Measurements from ENCODE around the gene ABL2. TPM values are rescaled to one million over a fixed set of nuclear protein-coding genes. Genes with fewer than 3 reads are reported as not detected.

The ABL2 gene
- total RNA-seq, 2 donors from 2014 or later: 20.2 to 28.0 TPM

DNA sequence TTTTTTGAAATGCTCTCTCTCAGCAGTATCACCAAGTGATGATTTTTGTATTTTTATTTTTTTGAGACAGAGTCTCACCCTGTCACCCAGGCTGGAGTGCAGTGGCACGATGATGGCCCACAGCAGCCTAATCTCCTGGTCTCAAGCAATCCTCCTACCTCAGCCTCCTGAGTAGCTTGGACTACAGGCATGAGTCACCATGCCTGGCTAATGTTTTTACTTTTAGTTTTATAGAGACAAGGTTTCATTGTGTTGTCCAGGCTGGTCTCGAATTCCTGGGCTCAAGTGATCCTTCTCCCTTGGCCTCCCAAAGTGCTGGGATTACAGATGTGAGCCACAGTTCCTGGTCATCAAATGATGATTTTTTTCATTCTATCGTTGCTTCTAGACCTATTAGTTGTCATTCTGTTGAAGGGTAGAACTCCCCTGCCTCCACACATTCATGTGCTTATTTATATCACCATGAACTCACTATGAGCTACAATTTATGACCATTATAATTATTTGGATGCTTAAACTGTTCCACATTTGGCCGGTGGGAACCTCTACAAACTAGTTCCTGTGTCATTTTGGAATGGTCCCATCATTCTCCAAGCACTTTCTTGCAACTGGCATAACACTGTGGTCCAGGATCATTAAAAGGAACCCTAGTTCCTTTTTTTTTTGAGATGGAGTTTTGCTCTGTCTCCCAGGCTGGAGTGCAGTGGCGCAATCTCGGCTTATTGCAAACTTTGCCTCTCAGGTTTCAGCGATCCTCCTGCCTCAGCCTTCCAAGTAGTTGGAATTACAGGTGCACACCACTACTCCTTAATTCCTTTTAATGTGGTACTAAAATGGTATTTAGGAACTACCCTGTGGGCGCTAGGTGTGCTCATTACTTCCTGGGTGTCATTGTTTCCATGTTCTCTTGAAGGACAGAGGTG lies 167.9 kb downstream of the ABL2 start:
- Histone ChIP-seq H3K4me3 (ENCODE audit: low read length) (no peak overlapping the region), H3K4me1 (ENCODE audit: control insufficient read depth, insufficient read depth, low read length) (no peaks in the 10 kb centered on the region), H3K27me3 (ENCODE audit: control insufficient read depth, insufficient read depth, low read length, poor library complexity, severe bottlenecking) (no peaks in the 10 kb centered on the region), H3K36me3 (ENCODE audit: control insufficient read depth, insufficient read depth, low read length) (peaks cover 53% of the 10 kb centered on the region), H3K27ac (ENCODE audit: low read depth, low read length) (no peak overlapping the region), H3K9me3 (ENCODE audit: control insufficient read depth, low read length) (peaks cover 5% of the 10 kb centered on the region), H3K9ac (ENCODE audit: extremely low read depth, low read length, poor library complexity, severe bottlenecking) (no peak overlapping the region)
- Mint-ChIP-seq H3K9me3 (peaks cover 4% of the 10 kb centered on the region), H3K4me1 (no peaks in the 10 kb centered on the region), H3K27me3 (ENCODE audit: insufficient read depth) (no peaks in the 10 kb centered on the region), H3K27ac (no peak overlapping the region), H3K4me3 (no peak overlapping the region), H3K36me3 (ENCODE audit: low read depth) (peaks cover 58% of the 10 kb centered on the region)
- WGBS, 2 experiments (ENCODE audit: insufficient coverage in 1 of 2, insufficient read length in 1 of 2): 94 to 98% methylated on average over 3 to 8 of the region's 8 CpGs
- DNase-seq: no peak
- TF ChIP-seq, protein P1, sequence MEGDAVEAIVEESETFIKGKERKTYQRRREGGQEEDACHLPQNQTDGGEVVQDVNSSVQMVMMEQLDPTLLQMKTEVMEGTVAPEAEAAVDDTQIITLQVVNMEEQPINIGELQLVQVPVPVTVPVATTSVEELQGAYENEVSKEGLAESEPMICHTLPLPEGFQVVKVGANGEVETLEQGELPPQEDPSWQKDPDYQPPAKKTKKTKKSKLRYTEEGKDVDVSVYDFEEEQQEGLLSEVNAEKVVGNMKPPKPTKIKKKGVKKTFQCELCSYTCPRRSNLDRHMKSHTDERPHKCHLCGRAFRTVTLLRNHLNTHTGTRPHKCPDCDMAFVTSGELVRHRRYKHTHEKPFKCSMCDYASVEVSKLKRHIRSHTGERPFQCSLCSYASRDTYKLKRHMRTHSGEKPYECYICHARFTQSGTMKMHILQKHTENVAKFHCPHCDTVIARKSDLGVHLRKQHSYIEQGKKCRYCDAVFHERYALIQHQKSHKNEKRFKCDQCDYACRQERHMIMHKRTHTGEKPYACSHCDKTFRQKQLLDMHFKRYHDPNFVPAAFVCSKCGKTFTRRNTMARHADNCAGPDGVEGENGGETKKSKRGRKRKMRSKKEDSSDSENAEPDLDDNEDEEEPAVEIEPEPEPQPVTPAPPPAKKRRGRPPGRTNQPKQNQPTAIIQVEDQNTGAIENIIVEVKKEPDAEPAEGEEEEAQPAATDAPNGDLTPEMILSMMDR (conservative IDR thresholded peaks at IDR 0.05): no peak

DNA sequence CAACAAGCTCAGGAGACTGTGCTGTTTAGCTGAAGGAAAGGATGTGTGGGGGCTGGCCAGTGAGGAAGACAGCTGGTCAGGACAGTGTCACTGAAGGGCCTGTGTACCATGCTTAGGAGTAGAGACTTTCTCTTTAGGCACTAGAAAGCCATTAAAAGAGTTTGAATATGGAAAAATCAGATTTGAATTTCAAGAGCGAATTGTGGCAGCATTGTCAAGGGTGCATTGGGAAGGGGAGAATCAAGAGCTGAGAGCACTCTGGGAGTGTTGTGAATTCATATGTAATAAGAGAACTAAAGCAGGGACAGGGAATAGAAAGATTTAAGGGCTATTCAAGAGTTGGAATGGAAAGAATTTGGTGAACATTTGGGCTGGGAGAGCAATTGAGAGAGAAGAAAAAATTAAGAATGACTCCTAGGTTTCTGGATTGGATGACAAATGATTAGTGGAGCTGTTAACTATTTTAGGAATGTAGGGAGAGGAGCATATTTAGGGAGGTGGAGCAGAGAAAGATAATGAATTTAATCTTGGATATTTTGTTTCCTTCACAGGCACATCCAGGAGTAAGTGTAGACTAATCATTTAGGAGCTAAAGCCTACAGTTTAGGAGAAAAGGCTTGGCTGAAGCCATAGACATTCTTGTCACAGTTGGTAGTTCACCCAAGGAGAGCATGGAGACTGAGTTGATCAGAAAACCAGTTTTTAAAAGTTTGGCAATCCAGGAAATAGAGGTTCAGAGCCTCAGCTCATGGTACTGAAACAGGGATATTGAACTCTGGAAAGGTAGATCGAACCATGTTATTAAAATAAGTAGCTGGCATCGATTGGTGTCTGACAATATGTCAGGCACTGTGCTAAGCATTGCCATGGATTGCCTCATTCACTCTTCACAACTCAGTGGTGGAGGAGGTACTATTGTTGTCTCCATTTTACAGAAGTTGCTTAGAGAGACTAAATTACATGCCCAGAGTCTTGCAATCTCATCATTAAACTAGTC lies 170.7 kb downstream of the ABL2 start:
- peaks cover 54% of the 10 kb centered on the region for H3K36me3 ChIP-seq (ENCODE audit: control insufficient read depth, insufficient read depth, low read length)
- peaks cover 59% of the 10 kb centered on the region for H3K36me3 Mint-ChIP-seq (ENCODE audit: low read depth)
- no peaks in the 10 kb centered on the region for H3K27me3 ChIP-seq (ENCODE audit: control insufficient read depth, insufficient read depth, low read length, poor library complexity, severe bottlenecking)
- no peak for DNase-seq
- H3K27ac ChIP-seq (ENCODE audit: low read depth, low read length): no peak overlapping the region
- H3K4me3 Mint-ChIP-seq: no peak overlapping the region
- peaks cover 22% of the 10 kb centered on the region for H3K9me3 ChIP-seq (ENCODE audit: control insufficient read depth, low read length)
- H3K4me1 ChIP-seq (ENCODE audit: control insufficient read depth, insufficient read depth, low read length): no peaks in the 10 kb centered on the region
- no peaks in the 10 kb centered on the region for H3K4me1 Mint-ChIP-seq
- TF ChIP-seq, protein P1 (conservative IDR thresholded peaks at IDR 0.05): no peak
- peaks cover 17% of the 10 kb centered on the region for H3K9me3 Mint-ChIP-seq
- H3K9ac ChIP-seq (ENCODE audit: extremely low read depth, low read length, poor library complexity, severe bottlenecking): no peak overlapping the region
- peak overlapping the region; percentile 6 for H3K27ac Mint-ChIP-seq
- no peaks in the 10 kb centered on the region for H3K27me3 Mint-ChIP-seq (ENCODE audit: insufficient read depth)
- no peak overlapping the region for H3K4me3 ChIP-seq (ENCODE audit: low read length)
- WGBS, 2 experiments (ENCODE audit: insufficient coverage in 1 of 2, insufficient read length in 1 of 2): 89 to 90% methylated on average over 2 to 3 of the region's 3 CpGs

DNA sequence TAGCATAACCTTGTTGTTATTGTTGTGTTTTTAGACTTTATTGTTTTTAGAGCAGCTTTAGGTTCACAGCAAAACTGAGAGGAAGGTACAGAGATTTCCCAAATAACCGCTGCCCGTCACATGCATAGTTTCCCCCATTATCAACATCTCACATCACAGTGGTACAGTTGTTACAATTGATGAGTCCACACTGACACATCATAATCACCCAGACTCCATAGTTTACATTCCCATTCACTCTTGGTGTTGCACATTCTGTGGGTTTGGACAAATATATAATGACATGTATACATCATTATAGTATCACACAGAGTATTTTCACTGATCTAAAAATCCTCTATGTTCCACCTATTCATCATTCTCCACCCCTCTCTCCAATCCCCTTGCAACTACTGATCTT lies 173.5 kb downstream of the ABL2 start:
- H3K27me3 ChIP-seq (ENCODE audit: control insufficient read depth, insufficient read depth, low read length, poor library complexity, severe bottlenecking): no peaks in the 10 kb centered on the region
- H3K36me3 ChIP-seq (ENCODE audit: control insufficient read depth, insufficient read depth, low read length): peaks cover 48% of the 10 kb centered on the region
- TF ChIP-seq, protein P1 (conservative IDR thresholded peaks at IDR 0.05): no peak
- H3K27ac ChIP-seq (ENCODE audit: low read depth, low read length): no peak overlapping the region
- H3K4me1 ChIP-seq (ENCODE audit: control insufficient read depth, insufficient read depth, low read length): no peaks in the 10 kb centered on the region
- Mint-ChIP-seq H3K27me3 (ENCODE audit: insufficient read depth) (no peaks in the 10 kb centered on the region), H3K4me1 (peaks cover 12% of the 10 kb centered on the region), H3K27ac (no peak overlapping the region), H3K9me3 (peaks cover 17% of the 10 kb centered on the region), H3K36me3 (ENCODE audit: low read depth) (peaks cover 52% of the 10 kb centered on the region), H3K4me3 (no peak overlapping the region)
- no peak for DNase-seq
- H3K9me3 ChIP-seq (ENCODE audit: control insufficient read depth, low read length): peaks cover 22% of the 10 kb centered on the region
- H3K9ac ChIP-seq (ENCODE audit: extremely low read depth, low read length, poor library complexity, severe bottlenecking): no peak overlapping the region
- 100% methylated on average over 2 of the region's 2 CpGs; no CpG with 5 or more reads in 1 of the 2 experiments for WGBS, 2 experiments (ENCODE audit: insufficient coverage in 1 of 2, insufficient read length in 1 of 2)
- H3K4me3 ChIP-seq (ENCODE audit: low read length): peak overlapping the region; percentile 11

Measured in endodermal cell (in vitro differentiated cells).